ENCODE results near the gene ITLN1. TPM values are rescaled to one million over a fixed set of nuclear protein-coding genes. Genes with fewer than 3 reads are reported as not detected.
"Not testable (repeated sequence)": the region's sequence is repeated elsewhere in the genome, so short reads cannot be mapped to it uniquely, and the experiment has no call there.

ITLN1 gene
- polyA plus RNA-seq, 1 experiment = not detected

GRCh38 chr1:160880216-160880615 is 4.8 kb downstream of the ITLN1 start:
- H3K27me3 ChIP-seq (ENCODE audit: control insufficient read depth, insufficient read depth, low read length) = no peaks in the 10 kb centered on the region
- H3K36me3 ChIP-seq (ENCODE audit: control insufficient read depth, insufficient read depth, low read length) = no peaks in the 10 kb centered on the region
- no peak for DNase-seq (ENCODE audit: low read depth)
- no peak overlapping the region for H3K4me3 ChIP-seq (ENCODE audit: low read depth, low read length)
- ChIA-PET CTCF (interaction anchor here (2.0 kb wide), 1 partner anchor 28 kb away, joined by 4 read pairs; no protein-coding TSS in a partner anchor), POLR2A (no interaction called here)
- TF ChIP-seq CTCF (IDR thresholded peaks at IDR 0.05; ENCODE audit: insufficient read depth, low read depth, low read length) = no peak

- no peak for TF ChIP-seq CTCF (IDR thresholded peaks at IDR 0.05; ENCODE audit: insufficient read depth, low read depth, low read length)
- Histone ChIP-seq H3K4me3 (ENCODE audit: low read depth, low read length) (no peak overlapping the region), H3K27me3 (ENCODE audit: control insufficient read depth, insufficient read depth, low read length) (no peaks in the 10 kb centered on the region), H3K36me3 (ENCODE audit: control insufficient read depth, insufficient read depth, low read length) (no peaks in the 10 kb centered on the region)
- CTCF ChIA-PET = interaction anchor here (2.0 kb wide), 1 partner anchor 29 kb away, joined by 4 read pairs; no protein-coding TSS in a partner anchor
- POLR2A ChIA-PET = no interaction called here
- no peak for DNase-seq (ENCODE audit: low read depth)
These were observed 5.9 kb downstream of the ITLN1 start for GRCh38 chr1:160879056-160879455.

- ChIA-PET POLR2A (no interaction called here), CTCF (interaction anchor here (1.4 kb wide), 1 partner anchor 202 kb away, joined by 3 read pairs; no protein-coding TSS in a partner anchor)
- Histone ChIP-seq H3K4me3 (ENCODE audit: low read depth, low read length) (no peak overlapping the region), H3K36me3 (ENCODE audit: control insufficient read depth, insufficient read depth, low read length) (no peaks in the 10 kb centered on the region), H3K27me3 (ENCODE audit: control insufficient read depth, insufficient read depth, low read length) (no peaks in the 10 kb centered on the region)
- TF ChIP-seq CTCF (IDR thresholded peaks at IDR 0.05; ENCODE audit: insufficient read depth, low read depth, low read length) = no peak
- no peak for DNase-seq (ENCODE audit: low read depth)
These were observed 7.8 kb downstream of the ITLN1 start for GRCh38 chr1:160877221-160877620.

- ChIA-PET POLR2A (no interaction called here), CTCF (no interaction called here)
- TF ChIP-seq CTCF (IDR thresholded peaks at IDR 0.05; ENCODE audit: insufficient read depth, low read depth, low read length) = no peak
- DNase-seq (ENCODE audit: low read depth) = no peak
- Histone ChIP-seq H3K4me3 (ENCODE audit: low read depth, low read length) (no peak overlapping the region), H3K36me3 (ENCODE audit: control insufficient read depth, insufficient read depth, low read length) (no peaks in the 10 kb centered on the region), H3K27me3 (ENCODE audit: control insufficient read depth, insufficient read depth, low read length) (no peaks in the 10 kb centered on the region)
These were observed 8.7 kb downstream of the ITLN1 start for GRCh38 chr1:160876311-160876710.

- H3K36me3 ChIP-seq (ENCODE audit: control insufficient read depth, insufficient read depth, low read length); H3K4me3 ChIP-seq (ENCODE audit: low read depth, low read length); CTCF ChIA-PET; DNase-seq (ENCODE audit: low read depth); POLR2A ChIA-PET; H3K27me3 ChIP-seq (ENCODE audit: control insufficient read depth, insufficient read depth, low read length): not testable (repeated sequence)
These were observed 9.4 kb downstream of the ITLN1 start for GRCh38 chr1:160875591-160875990.

- Histone ChIP-seq H3K36me3 (ENCODE audit: control insufficient read depth, insufficient read depth, low read length) (no peaks in the 10 kb centered on the region), H3K4me3 (ENCODE audit: low read depth, low read length) (no peak overlapping the region), H3K27me3 (ENCODE audit: control insufficient read depth, insufficient read depth, low read length) (no peaks in the 10 kb centered on the region)
- TF ChIP-seq CTCF (IDR thresholded peaks at IDR 0.05; ENCODE audit: insufficient read depth, low read depth, low read length) = no peak
- POLR2A ChIA-PET = no interaction called here
- no peak for DNase-seq (ENCODE audit: low read depth)
- CTCF ChIA-PET = interaction anchor here (0.9 kb wide), 1 partner anchor 10 kb away, joined by 3 read pairs; the partner anchor contains the start of gene ITLN1
These were observed 10.0 kb downstream of the ITLN1 start for GRCh38 chr1:160874935-160875334.

Data from BJ (cell line).